GM12875 (cell line): Measurements from ENCODE around the gene SLC28A2.
"Not testable (repeated sequence)": the region's sequence is repeated elsewhere in the genome, so short reads cannot be mapped to it uniquely, and the experiment has no call there.

Experiments
- H3K4me3 ChIP-seq: one replicate; pipeline ENCODE4 v1.5.1; 2011; ENCODE audit warnings: low read depth, low read length, control low read depth
- TF ChIP-seq, protein P1 (sequence below): IDR thresholded peaks from 2 replicates; pipeline ENCODE4 v1.5.1; 2011; ENCODE audit warnings: low read depth, mild to moderate bottlenecking, control low read depth, inconsistent platforms, low read length, moderate library complexity, borderline replicate concordance; ENCODE audit not compliant: insufficient read depth

Gene SLC28A2

DNA sequence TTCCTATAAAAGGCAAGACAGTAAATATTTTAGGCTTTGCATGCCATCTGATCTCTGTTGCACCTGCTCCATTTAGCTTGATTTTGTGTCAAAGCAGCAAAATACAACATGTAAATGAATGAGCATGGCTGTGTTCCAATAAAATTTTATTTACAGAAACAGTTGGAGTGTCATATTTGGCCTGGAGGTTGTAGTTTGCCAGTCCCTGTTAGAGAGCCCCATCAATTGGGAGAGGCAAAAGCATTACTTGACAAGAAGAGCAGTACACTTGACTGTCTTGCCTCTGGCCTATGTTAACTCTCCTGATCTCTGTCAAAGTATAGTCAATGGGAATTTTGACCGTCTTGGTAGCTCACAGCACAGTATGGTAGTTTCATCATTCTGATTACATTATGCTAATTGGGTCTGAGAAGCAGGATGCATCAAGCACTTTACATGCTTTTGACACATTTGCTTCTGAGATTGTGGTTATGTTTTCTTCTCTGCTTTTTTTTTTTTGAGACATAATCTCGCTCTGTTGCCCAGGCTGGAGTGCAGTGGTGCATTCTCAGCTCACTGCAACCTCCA lies 35.4 kb downstream of the SLC28A2 start:
- TF ChIP-seq, protein P1, sequence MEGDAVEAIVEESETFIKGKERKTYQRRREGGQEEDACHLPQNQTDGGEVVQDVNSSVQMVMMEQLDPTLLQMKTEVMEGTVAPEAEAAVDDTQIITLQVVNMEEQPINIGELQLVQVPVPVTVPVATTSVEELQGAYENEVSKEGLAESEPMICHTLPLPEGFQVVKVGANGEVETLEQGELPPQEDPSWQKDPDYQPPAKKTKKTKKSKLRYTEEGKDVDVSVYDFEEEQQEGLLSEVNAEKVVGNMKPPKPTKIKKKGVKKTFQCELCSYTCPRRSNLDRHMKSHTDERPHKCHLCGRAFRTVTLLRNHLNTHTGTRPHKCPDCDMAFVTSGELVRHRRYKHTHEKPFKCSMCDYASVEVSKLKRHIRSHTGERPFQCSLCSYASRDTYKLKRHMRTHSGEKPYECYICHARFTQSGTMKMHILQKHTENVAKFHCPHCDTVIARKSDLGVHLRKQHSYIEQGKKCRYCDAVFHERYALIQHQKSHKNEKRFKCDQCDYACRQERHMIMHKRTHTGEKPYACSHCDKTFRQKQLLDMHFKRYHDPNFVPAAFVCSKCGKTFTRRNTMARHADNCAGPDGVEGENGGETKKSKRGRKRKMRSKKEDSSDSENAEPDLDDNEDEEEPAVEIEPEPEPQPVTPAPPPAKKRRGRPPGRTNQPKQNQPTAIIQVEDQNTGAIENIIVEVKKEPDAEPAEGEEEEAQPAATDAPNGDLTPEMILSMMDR, result no peak

DNA sequence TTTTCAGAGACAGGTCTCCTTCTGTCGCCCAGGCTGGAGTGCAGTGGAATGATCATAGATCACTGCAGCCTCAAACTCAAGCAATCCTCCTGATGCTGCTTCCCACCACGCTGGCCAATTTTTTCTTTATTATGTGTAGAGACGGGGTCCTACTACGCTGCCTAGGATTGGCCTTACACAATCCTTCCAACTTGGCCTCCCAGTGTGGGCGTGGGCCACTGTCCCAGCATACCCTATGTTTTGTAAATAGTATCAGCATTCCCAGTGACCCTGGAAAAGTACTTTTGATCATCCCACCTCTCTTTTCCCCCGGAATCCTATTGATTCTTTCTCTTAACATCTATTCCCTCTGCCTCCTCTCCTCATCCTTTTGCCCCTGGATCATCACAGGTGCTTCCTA lies 36.9 kb downstream of the SLC28A2 start:
- TF ChIP-seq, protein P1, result no peak
- no peak overlapping the region for H3K4me3 ChIP-seq

More for the DNA sequence above, 35.4 kb downstream of the SLC28A2 start:
- no peak overlapping the region for H3K4me3 ChIP-seq

DNA sequence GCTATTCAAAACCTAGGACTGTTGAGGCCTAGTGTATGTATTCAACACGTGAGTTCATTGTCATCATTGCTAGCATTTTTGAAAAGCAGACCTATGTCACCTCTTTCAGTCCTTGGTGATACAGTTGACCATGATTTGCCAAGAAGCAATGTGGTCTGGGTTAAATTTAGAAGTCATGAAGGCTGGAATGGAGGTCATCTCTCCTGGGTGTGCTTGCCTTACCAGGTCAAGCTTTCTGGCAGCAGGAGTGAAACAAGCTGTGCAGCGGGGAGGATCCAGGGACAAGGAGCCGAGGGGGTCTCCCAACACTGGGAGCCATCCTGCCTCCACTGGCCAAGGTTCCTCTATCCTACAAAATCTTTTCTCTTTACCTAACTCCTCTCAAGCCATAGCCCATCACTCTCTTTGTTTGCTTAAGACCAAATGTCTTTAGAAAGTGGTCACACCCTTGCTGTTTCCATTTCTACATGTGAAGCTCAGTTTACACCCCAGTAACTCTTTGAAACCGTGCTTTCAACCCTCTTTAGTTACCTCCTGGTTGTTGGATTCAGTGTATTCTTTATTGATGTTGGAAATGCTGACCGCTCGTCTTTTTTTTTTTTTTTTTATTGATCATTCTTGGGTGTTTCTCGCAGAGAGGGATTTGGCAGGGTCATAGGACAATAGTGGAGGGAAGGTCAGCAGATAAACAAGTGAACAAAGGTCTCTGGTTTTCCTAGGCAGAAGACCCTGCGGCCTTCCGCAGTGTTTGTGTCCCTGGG lies 40.0 kb downstream of the SLC28A2 start:
- TF ChIP-seq, protein P1, result no peak
- H3K4me3 ChIP-seq, result no peak overlapping the region

DNA sequence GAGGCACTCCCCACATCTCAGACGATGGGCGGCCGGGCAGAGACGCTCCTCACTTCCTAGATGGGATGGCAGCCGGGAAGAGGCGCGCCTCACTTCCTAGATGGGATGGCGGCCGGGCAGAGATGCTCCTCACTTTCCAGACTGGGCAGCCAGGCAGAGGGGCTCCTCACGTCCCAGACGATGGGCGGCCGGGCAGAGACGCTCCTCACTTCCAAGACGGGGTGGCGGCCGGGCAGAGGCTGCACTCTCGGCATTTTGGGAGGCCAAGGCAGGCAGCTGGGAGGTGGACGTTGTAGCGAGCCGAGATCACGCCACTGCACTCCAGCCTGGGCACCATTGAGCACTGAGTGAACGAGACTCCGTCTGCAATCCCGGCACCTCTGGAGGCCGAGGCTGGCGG lies 41.3 kb downstream of the SLC28A2 start:
- not testable (repeated sequence) for H3K4me3 ChIP-seq

DNA sequence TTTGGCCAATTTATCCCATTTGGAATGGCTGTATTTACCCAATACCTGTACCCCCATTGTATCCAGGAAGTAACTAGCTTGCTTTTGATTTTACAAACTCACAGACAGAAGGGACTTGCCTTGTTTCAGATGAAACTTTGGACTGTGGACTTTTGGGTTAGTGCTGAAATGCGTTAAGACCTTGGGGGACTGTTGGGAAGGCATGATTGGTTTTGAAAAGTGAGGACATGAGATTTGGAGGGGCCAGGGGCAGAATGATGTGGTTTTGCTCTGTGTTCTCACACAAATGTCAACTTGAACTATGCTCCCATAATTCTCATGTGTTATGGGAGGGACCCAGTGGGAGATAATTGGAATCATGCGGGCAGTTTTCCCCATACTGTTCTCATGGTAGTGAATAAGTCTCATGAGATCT lies 46.9 kb downstream of the SLC28A2 start:
- not testable (repeated sequence) for H3K4me3 ChIP-seq

DNA sequence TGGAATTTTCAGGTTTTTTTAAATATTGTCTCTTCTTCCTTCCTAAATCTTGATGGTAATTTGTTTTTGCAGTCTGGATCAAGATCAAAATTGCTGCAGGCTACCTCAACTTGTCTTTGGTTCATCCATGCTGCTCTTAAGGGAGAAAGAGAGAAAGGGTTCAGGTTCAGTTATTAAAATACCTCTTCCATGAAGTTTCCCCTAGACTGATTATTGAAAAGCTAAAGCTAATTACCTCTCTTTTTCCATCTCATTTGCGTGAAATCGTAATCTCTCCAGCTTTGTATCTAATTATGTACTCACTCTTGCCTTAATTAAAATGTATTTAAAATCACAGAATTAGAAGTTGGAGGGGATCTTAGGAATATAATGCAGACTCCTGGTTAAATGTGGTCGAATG lies 52.7 kb downstream of the SLC28A2 start:
- TF ChIP-seq, protein P1, result no peak
- H3K4me3 ChIP-seq, result no peak overlapping the region

DNA sequence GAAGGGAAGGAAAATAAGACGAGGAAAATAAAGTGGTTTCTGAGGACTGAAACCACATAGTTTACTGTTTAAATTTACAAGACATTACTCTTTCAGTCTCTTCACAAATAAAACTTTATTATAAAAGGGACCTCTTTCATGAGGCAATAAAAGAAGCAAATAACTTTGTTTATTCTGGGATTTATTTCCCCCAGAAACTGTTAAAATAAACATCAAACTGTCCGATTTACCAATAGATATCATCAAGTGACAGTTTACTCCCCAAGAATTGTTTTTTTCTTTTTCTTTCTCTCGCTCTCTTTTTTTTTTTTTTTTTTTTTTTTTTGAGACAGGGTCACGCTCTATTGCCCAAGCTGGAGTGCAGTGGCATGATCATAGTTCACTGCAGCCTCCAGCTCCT lies 54.1 kb downstream of the SLC28A2 start:
- TF ChIP-seq, protein P1, result no peak
- H3K4me3 ChIP-seq, result no peak overlapping the region

DNA sequence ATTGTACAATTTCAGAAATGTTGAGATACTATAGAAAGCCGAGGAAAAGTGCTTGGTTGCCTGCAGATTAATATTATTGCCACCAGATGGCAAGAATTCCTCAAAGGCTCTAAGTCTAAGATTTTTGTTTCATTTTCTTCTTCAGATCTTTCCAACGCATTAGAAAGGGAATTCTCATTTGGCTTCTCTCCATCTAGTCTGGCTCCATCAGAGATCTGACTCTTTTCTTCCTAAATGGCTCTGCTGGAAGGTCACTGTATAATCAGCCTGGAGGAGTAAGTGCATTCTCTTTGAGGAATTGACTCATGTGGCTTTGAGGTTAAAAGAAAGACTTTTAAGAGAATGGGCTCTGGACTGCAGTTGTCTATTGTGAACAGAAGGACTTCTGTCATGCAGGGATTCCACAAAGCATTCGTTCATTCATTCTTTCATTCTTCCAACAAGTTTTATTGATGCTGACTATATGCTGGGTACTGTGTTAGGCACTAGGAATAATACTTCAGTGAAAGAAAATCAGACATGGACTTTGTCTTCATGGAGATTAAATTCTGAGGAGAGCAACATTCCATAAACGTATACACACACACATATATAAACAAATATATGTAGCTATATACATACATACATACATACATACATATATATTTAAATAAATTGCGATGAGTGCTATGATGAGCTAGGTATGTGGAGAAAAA lies 55.3 kb downstream of the SLC28A2 start:
- TF ChIP-seq, protein P1, result peak; percentile 38; the same call in 1 of the 2 replicates
- no peak overlapping the region for H3K4me3 ChIP-seq

DNA sequence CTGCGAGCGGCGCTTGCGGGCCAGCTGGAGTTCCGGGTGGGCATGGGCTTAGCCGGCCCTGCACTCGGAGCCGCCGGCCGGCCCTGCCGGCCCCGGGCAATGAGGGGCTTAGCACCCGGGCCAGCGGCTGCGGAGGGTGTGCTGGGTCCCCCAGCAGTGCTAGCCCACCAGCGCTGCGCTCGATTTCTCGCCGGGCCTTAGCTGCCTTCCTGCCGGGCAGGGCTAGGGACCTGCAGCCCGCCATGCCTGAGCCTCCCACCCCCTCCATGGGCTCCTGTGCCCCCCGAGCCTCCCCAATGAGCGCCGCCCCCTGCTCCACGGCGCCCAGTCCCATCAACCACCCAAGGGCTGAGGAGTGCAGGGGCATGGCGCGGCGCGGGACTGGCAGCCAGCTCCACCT lies 62.1 kb downstream of the SLC28A2 start:
- not testable (repeated sequence) for H3K4me3 ChIP-seq
